NCI-H187 treated with DMSO at 0.1 percent for 48 hours (cell line): ENCODE measurements around the gene MAPKAP1.

Experiments used
- DNase-seq: peaks from one replicate; lab custom pipeline; 2025; lab: John Stamatoyannopoulos, UW

MAPKAP1 gene

GRCh38 chr9:125534971-125535701, 171.9 kb downstream of the MAPKAP1 start:
- DNase-seq = no peak

DNA sequence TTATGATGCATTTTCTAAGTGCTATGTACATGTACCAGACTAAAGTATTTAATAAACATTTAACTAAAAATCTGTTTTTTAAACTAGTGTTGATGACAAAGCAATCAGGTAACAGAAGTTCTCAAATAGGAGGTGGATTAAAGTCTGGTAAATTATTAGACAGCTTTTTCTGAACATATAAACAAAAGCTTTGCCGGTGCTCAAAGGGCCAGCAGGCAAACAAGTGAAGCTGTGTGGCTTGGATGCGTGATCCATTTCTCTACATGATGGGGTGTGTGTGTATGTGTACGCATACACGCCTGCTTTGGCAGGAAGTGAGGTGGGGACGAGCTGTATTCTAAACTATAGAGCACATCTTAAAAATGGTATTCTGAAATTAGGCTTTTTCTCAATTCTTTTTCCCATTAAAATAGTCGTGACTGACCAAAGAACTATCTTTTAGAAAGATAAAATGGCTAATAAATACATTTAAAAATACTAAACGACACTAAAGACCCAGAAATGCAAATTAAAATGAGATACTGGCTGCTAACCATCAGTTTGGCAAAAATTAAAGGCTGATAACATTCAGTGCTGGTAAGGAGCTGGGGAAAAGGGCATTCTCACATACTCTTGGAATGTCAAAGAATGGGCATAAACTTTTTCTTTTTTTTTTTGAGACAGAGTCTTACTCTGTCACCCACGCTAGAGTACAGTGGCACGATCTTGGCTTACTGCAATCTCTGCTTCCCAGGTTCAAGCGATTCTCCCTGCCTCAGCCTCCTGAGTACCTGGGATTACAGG, 174.0 kb downstream of the MAPKAP1 start:
- DNase-seq = no peak

DNA sequence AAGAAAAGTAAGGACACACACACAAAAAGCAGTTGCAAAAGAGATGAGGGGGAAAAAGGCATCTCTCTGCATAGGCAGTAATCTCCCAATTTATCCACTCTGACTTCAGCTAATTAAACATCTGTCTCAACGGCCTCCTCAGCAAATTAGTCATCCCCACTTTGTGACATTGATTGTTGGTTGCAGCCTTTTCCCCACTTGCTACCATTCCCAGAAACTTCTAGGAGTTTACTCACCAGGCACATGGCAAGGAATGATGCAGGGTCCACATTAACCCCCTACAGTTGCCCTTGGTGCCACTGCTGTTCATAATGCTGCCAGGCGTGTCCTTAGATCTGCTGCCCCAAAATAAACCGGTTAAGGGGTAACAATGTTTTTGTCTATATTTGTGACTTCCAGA, 174.6 kb downstream of the MAPKAP1 start:
- DNase-seq = no peak

GRCh38 chr9:125529589-125530515, 177.2 kb downstream of the MAPKAP1 start:
- no peak for DNase-seq

- DNase-seq = no peak
Observed at GRCh38 chr9:125529107-125529506, 177.9 kb downstream of the MAPKAP1 start.

GRCh38 chr9:125527471-125528002, 179.5 kb downstream of the MAPKAP1 start:
- DNase-seq = no peak

- DNase-seq = no peak
Observed at GRCh38 chr9:125525921-125526631, 180.9 kb downstream of the MAPKAP1 start.

GRCh38 chr9:125524583-125525355, 182.2 kb downstream of the MAPKAP1 start:
- no peak for DNase-seq

DNA sequence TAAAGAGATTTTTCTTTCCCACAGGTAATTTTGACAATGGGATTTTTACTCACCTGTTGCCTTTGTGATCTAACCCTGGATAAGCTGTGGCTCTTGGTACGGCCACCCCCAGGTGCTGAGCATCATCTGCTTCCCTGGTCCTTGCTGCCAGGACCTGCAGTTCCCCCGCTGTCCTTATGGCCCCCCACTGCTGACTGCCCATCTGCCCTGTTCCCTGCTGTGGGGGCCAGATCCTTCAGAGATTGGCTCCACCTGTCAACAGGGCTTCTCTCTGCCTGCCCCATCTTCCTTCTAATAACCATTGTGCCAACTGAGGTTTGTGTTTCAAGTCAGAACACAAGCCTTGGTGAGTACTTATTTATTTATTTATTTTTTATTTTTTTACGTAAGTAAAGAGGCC, 183.3 kb downstream of the MAPKAP1 start:
- no peak for DNase-seq

DNA sequence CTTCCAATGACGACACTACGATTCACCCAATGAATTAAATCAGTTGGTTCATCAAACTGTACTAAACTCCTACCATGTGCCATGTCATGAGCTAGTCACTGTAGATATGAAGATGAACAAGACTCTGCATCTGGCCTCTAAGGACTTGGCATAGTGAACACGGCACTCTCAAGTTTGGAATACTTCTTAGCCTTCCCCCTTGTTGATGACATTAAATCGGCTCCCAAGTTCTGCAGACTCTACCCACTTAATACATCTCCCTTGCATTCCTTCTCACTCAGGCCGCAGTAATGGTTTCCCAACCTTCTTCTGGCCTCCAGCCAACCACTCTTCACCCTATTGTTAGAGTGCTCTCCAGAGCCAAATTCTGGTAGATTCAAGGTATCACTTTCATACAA, 184.7 kb downstream of the MAPKAP1 start:
- DNase-seq = no peak

GRCh38 chr9:125521462-125522327, 185.3 kb downstream of the MAPKAP1 start:
- DNase-seq = no peak

DNA sequence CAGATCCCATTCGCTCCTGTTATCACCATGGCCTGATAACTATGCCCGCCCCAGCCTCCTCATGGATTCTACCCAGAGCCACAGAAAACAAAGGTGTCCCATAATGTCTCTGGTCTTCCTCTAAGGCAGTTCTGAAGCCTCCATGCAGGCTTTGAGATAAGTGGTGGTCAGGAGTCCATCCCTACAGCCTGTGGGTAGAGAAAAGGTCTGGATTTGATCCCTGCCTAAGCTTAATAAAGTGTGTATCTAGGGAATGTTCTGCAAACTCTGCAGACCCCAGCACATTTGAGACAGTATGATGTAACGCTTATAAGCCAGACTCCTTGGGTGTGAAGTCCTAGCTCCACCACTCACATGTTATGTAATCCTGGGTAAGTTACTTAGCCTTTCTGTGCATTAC, 187.3 kb downstream of the MAPKAP1 start:
- DNase-seq = no peak

DNA sequence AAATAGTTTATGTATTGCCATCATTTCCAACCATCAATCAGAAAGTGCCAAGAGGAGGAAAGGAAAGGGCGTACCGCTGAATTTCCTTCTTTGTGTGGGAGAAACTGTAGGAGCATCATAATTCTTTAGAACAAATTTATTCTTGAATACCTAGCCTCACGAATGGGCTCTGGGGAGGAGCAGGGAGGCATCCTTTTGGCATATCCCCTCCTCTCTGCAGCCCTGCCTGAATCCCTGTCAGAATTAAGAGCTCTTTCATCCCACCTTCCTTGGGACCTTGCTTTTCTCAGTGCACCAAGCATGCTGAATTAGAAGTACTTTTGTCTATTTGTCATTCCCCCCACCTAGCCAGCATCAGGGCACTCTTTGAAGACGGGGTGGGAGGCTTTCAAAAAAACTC, 189.4 kb downstream of the MAPKAP1 start:
- no peak for DNase-seq

DNA sequence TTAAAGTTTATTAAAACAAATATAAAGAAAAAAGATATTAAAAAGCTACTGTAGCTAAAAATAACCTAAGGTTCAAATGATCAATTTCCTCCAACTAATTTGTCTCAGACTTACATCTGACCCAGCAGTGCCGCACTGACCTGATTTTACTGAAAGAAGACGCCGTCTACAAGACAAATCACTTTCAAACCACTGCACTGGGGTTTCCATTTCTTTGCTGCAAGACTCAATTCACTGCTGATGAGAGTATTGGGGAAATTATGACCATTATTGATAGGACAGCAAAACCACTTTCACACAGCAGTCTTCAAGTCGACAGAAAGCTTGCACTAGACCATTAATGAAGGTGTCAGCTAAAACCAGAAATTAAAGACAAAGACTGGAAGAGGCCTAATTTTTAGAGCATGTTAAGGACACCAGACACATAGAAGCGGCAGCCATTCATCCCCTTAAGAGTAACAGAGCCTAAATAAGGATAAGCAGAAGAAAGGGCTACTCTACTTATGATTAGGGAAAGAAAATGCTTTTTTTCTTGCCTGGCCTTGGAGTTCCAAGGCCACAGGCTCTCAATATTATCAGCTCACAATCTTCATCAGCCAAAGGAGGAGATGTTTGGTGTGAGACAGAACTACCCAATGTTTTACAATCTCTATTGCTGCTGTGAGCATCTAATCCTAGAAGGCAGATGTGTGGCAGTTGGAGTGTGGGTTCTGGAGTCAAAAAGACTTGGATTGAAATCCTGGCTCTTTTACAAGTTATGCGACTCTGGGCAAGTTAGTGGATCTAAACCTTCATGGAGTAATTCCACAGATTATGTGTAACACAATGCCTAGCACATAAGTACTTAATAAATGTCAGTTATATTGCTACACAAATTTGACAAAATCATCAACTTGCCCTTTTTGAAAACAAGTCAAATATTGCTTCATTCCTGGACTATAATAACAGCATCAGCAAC, 190.7 kb downstream of the MAPKAP1 start:
- DNase-seq = no peak

- no peak for DNase-seq
Observed at GRCh38 chr9:125515281-125515680, 191.7 kb downstream of the MAPKAP1 start.

GRCh38 chr9:125514468-125514867, 192.5 kb downstream of the MAPKAP1 start:
- DNase-seq = no peak

- no peak for DNase-seq
Observed at GRCh38 chr9:125513668-125514413, 193.2 kb downstream of the MAPKAP1 start.

DNA sequence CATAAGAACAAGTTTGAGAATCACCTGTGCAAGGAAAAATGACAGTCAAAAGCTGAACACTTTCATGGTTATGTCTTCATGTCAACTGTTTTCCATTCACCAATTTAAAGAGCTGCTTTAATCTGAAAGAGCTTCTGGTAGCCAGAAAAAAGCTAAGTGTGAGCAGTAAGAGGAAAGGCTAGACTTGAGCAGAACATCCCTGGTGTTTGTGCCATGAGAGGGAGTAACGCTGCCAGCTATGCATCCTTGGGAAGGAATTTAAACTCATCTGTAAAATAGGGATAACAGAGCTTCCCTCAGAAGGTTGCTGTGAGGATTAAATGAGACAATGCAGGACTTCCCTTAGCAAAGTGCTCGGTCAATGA, 193.7 kb downstream of the MAPKAP1 start:
- no peak for DNase-seq
